Measurements from ENCODE around the gene COL15A1.
"Not testable (repeated sequence)": the region's sequence is repeated elsewhere in the genome, so short reads cannot be mapped to it uniquely, and the experiment has no call there.

Gene COL15A1

GRCh38 chr9:98943682-98944056 lies at the start of gene COL15A1:
COL15A1 (plus strand) TSS chr9:98943907; CDS start chr9:98944062, 155 bp downstream.
- peak in 3 of 51 donors; percentile 7 to 16 (median 11) for DNase-seq

DNA sequence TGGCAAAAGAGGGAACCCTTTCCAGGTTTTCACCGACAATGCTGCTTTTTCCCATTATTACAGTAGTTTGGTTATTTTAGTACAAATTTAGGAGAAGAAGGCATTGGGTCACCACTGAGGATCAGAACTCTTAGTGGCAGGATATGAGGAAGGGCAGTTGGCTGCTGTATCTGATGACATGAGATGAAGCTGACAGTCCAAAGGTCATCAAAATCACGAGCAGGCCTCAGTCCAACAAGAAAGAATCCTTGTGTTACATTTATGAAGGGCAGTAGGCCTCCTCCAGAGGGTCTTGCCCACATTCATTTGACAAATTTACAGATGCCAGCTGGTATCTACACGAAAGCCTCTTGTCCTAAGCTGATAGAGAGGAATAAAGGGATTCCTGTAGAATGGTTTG lies 49.5 kb upstream of the COL15A1 start:
- DNase-seq: no peak

DNA sequence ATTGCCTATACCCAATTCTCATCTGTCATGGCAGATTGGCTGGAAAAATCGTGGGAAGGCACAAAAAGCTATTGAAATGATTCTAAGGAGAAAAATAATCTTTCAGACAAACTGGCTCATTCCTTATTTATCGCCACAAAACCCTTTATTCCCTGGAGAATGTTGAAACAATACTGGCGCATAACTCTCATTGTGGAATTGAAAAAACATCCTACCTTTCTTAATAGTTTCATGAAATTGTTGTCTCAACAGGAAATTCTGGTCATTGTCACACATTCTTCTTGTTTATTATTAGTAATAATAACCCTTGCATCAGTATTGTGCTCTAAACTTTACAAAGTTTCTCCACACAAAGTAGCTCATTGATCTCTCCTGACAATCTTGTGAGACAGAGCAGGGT lies 48.9 kb upstream of the COL15A1 start:
- DNase-seq: no peak

DNA sequence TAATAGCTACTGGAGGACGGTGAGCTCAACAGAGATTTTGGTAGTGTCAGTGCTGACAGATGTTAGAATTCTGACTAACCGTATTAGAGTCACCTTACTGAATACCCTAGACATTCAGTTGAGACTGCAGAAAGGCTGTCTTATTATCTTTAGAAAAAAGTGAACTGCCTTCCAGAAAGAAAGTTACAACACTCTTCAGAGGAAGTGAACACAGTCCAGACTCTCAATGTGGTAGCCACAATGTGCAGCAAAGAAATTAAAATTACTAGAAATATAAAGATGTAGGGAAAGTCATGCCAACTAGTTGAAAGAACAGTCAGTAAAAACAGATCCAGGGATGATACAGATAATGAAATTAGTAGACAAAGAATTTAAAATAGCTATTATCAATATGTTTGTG lies 47.1 kb upstream of the COL15A1 start:
- DNase-seq: no peak

GRCh38 chr9:98897745-98898144 lies 46.0 kb upstream of the COL15A1 start:
- no peak for DNase-seq

- DNase-seq: no peak
Measured at GRCh38 chr9:98899408-98900056, 44.2 kb upstream of the COL15A1 start.

GRCh38 chr9:98900244-98900643 lies 43.5 kb upstream of the COL15A1 start:
- no peak for DNase-seq

- no peak for DNase-seq
Measured at GRCh38 chr9:98900725-98901124, 43.0 kb upstream of the COL15A1 start.

DNA sequence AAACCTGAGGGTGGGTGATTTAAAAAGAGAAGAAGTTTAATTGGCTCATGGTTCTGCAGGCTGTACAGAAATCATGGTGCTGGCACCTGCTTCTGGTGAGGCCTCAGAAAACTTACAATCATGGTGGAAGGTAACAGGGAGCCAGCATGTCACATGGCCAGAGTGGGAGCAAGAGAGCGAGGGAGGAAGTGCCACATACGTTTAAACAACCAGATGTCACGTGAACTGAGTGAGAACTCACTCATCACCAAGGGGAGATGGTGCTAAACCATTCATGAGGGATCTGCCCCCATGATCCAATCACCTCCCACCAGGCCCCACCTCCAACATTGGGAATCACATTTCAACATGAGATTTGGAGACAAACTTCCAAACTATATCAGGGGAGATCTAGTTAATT lies 41.9 kb upstream of the COL15A1 start:
- not testable (repeated sequence) for DNase-seq

DNA sequence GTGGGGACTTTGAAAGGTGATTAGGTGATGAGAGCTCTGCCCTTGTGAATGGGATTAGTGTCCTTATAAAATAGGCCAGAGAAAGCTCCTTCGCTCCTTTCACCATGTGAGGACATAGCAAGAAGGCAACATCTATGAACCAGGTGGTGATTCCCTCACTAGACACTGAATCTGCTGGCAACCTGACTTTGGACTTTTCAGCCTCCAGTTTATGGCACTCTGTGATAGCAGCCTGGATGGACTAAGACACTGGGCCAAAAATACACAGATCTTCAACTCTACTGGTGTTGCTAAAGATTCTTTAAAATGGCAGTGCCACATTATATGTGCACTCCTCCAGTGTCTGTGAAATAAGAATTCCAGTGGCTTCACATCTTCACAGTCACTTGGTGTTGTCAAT lies 41.2 kb upstream of the COL15A1 start:
- DNase-seq: no peak

DNA sequence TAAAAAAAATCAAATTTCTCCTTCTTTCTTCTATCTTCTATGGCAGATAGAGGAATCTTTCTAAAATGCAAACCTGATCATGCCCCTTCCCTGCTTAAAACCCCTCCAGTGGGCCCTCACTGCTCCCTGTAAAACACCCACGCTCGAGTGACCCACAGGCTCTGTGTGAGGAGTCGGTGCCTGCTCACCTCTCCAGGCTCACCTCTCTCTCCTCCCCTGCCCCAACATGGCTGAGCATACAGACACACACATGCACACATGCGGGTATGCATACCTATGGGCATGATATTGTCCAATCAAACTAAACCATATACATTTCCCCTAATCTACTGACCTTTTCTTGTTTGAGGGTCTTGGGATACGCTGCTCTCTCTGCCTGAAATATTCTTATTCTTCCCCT lies 40.8 kb upstream of the COL15A1 start:
- DNase-seq: no peak

- no peak for DNase-seq
Measured at GRCh38 chr9:98903961-98904411, 39.7 kb upstream of the COL15A1 start.

DNA sequence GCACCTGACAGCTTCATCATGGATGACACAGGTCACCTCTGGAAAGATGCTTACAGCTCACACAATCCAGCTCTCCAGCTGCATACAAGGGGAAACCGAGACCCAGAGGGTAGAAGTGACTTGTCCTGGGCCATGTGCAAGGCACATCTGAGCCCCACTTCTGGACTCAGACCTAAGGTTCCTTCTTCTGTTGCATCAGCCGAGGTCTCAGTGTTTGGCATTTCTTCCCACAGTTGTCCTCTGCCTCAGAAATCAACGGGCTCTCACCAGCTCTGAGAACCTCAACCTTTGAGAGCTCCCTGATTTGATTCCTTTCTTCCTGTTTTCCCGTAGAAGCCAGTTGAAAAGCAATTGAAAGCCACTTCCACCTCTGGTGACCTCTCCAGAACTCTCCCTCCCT lies 38.7 kb upstream of the COL15A1 start:
- DNase-seq: no peak

DNA sequence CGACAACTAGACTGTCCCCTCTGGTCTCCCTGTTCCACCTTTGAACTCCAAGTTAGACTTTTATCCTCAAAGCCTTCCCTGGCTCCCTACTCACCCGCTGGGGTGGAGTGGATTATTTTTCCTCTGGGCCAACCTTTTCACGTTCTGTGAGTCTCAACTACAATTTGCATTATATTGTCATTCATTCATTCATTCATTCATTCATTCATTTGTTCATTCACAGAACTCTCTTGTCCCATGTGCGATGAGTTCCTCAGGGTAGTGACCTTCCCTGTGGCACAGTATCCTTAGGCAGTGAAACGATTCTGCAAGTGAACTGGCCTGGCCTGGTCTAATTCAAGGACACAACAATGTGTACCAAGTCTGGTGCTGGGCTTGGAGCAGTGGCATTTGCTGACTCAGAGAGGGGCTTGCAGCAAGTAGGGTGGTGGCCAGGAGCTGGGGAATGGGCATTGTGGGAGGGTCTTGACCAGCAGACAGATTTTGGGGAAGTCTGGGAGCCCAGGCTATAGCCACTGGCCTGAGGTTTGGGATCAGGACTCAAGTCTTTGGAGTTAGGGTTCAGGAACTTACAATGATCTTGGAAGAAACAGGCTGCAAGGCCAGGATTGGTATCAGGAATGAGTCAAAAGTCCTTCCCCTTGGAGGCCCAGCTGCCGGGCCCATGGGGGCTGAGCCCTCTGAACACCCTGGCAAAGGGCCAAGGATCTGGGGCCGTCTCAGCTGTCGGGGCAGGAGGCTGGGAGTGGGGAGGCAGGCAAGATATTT lies 37.2 kb upstream of the COL15A1 start:
- DNase-seq: no peak

DNA sequence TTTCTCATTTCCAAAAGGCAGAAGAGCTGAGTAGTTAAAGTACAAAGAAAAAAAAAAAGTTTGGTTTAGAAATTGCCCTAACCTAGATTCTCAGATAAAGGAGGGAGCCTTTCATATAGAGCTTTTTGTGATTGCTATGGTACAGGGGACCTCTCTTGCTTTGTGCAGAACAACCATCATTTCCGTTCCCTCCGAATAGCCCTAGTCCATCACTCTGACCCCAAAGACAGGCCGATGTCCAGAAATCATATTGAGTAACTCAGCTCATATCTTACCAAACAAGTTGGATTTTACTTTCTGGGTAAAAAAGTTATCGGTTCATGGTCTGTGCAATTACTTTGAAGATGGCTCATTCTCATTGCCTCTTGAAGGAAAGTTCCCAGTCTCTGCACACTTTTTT lies 36.7 kb upstream of the COL15A1 start:
- DNase-seq: no peak

DNA sequence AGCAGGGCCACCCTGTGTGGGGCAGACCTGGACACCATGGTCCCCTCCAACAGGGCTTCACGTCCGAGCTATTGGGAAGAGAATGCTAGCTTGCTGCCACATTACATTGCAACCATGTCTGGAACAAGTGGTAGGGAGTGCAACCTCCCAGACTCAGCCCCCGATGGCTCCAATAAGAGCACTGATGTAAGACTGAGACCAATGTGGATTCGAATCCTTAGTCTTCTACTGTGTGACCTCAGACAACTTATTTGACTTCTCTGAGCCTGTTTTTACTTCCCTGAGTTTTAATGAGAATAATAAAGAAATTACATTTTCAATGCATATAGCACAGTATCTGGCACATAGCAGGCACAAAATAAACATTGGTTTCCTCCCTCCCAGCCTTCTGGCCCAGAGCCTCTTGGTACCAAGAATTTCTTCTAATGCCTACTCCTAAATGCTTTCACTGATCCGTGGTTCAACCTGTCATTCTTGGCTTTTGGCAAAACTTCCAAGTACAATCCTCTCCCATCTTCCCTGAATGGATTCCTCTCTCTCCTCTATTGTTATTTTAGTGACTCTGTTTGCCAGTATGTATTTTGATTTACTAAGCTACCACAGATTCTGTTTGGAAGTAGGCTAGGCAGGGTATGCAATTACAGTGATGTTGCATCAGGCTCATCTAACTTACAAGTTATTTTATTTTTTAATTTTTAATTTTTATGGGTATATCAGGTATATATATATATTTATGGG lies 34.6 kb upstream of the COL15A1 start:
- DNase-seq: no peak

DNA sequence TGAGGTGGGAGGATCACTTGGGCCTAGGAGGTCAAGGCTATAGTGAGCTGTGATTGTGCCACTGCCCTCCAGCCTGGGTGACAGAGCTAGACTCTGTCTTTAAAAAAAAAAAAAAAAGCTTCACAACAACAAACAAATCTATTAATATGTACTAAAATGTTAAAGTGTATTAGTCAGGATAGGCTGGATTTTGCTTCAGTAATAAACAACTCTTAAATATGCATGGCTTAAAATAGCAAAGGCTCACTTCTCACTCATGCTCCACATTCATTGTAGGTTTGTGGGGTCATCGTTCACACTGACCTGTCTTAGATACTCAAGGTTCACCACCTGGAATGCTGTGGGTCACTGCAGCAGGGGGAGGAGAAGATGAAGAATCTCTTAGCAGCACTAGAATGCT lies 33.8 kb upstream of the COL15A1 start:
- DNase-seq: no peak

DNA sequence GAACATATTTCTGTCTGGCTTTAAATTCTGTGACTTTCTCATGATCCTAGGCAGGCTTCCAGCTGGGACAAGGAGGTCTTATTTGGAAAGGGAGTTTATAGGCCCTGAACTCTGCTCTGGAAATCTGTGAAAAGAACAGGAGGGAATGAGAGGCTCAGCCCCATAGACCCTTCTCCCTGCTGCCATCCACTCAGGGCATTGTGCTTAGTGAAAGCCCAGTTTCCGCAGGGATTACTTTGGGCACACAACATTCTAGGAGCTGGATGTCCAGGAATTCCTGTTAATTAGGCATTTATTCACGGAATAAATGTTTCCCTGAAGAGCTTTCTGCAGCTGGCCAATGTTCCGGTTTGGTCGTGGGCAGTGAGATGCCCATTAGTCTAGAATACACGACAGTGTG lies 32.7 kb upstream of the COL15A1 start:
- no peak for DNase-seq

DNA sequence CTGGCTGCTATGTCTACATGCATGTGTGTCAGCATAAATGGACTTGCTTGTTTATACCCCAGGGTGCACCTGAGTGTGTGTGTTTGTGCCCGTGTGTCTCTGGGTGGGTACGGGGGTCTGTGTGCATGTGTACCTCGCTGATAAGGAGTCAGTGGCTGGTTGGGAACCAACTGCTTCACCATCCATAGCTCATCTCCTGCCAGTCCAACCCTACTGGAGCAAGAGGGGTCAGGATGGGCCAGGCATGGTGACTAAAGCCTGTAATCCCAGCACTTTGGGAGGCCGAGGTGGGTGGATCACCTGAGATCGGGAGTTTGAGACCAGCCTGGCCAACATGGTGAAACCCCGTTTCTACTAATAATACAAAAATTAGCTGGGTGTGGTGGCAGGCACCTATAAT lies 32.0 kb upstream of the COL15A1 start:
- DNase-seq: not testable (repeated sequence)

DNA sequence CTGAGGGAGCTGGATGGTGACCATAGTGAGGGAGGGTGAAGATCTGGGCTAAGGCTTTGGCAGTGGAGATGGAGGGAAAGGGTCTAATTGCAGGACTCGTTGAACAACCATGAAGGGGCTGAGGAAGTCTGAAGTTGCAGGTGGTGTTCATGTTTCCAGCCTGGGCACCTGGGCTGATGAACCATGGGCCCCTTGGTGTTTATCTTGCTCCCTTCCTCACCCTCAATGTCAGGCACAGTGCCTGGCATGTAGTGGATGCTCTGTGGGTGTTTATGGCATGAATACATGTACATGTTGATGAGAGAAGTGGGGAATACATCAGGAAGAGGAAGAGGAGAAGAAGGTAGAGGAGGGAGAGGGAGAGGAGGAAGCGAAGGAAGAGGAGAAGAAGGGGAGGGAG lies 31.3 kb upstream of the COL15A1 start:
- DNase-seq: no peak

DNA sequence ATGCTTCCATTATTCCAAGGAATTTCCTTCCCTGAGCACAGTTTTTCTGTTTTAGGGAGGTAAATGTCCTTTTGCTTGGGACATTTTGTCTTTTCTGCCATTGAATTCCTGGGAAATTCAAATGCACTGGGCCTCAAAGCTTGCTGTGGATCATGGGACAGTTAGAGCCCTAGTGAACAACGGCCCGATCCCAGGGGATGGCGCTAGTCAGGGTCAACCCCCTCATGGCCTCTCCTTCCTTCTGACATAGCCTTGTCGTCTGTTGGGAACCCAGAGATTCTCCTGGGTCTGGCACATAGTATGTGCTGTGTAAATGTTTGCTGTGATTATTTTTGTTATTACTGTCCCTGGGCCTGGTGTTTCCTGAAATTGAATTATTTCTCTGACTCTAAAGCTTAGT lies 30.7 kb upstream of the COL15A1 start:
- no peak for DNase-seq

DNA sequence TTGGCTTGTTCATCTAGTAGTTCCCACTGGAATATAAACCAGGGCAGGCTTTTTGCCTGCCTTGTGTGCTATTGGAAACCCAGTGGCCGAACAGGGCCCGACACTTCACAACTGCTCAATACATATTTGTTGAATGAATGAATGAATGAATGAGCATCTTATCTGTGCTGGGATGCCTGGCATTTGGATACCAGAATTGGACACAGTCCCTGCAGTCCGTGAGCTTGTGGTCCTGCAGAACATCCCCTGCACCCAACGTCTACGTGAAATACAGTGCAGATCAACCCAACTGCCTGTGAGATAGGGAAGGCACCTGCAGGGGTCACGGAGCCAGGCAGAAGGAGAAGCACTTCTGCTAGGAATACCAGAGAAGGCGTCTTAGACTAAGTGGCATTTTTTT lies 30.0 kb upstream of the COL15A1 start:
- DNase-seq: no peak

- DNase-seq: no peak
Measured at GRCh38 chr9:98915599-98915998, 28.1 kb upstream of the COL15A1 start.
